GM23338 (cell line): ENCODE results near the gene PAIP2B.

Source experiments
- CREB1 ChIP-seq: fragments of 250-450 bp; sonication (Bioruptor Pico); IDR thresholded peaks from 2 replicates; pipeline ENCODE4 v1.5.0; 2020; ENCODE audit warnings: low read depth, mild to moderate bottlenecking, moderate library complexity
- ETS1 ChIP-seq: IDR thresholded peaks from 2 replicates; pipeline ENCODE4 v1.6.1; 2016; ENCODE audit warnings: antibody characterized with exemption
- EZH2 ChIP-seq: fragments of 200-600 bp; sonication (generic); IDR thresholded peaks from one replicate; pipeline ENCODE4 v1.8.0; 2017; ENCODE audit warnings: antibody characterized with exemption, mild to moderate bottlenecking, low read depth; ENCODE audit not compliant: unreplicated experiment
- EZH2phosphoT487 ChIP-seq: fragments of 200-600 bp; sonication (generic); IDR thresholded peaks from one replicate; pipeline ENCODE4 v1.8.1; 2018; ENCODE audit warnings: antibody characterized with exemption; ENCODE audit not compliant: unreplicated experiment
- JUNB ChIP-seq: IDR thresholded peaks from one replicate; pipeline ENCODE4 v1.6.1; 2016; ENCODE audit warnings: antibody characterized with exemption; ENCODE audit not compliant: unreplicated experiment
- NANOG ChIP-seq: IDR thresholded peaks from 2 replicates; pipeline ENCODE4 v1.6.1; 2016; ENCODE audit warnings: antibody characterized with exemption, borderline replicate concordance
- POLR2AphosphoS5 ChIP-seq: IDR thresholded peaks from 2 replicates; pipeline ENCODE4 v1.6.1; 2016; ENCODE audit warnings: antibody characterized with exemption, low read depth
- REST ChIP-seq: IDR thresholded peaks from one replicate; pipeline ENCODE4 v1.6.1; 2018; ENCODE audit warnings: antibody characterized with exemption; ENCODE audit not compliant: unreplicated experiment
- STAT1 ChIP-seq: IDR thresholded peaks from one replicate; pipeline ENCODE4 v1.6.1; 2016; ENCODE audit warnings: antibody characterized with exemption; ENCODE audit not compliant: unreplicated experiment
- ZNF114 ChIP-seq: fragments of 250-450 bp; sonication (Bioruptor Pico); IDR thresholded peaks from 2 replicates; pipeline ENCODE4 v1.5.0; 2020; ENCODE audit warnings: mild to moderate bottlenecking, moderate library complexity
- ZNF331 ChIP-seq: fragments of 250-450 bp; sonication (Bioruptor Pico); IDR thresholded peaks from 2 replicates; pipeline ENCODE4 v1.5.0; 2020; ENCODE audit warnings: low read depth, mild to moderate bottlenecking, moderate library complexity
- TF ChIP-seq, protein P1 (sequence below), 2 experiments: fragments of 200-600 bp in 1 of 2; sonication (generic) in 1 of 2; conservative IDR thresholded peaks; 2 replicates each; pipeline versions ENCODE4 v1.5.1 to v1.6.1; 2016 to 2017; ENCODE audit warnings: antibody characterized with exemption in 2 of 2, low read depth in 2 of 2, mild to moderate bottlenecking in 2 of 2, moderate library complexity in 1 of 2
- TF ChIP-seq, protein P2 (sequence below): fragments of 250-450 bp; sonication (Bioruptor Pico); IDR thresholded peaks from 2 replicates; pipeline ENCODE4 v1.5.0; 2020; ENCODE audit warnings: mild to moderate bottlenecking, moderate library complexity

- TF ChIP-seq POLR2AphosphoS5 = no peak
- TF ChIP-seq, protein P1, sequence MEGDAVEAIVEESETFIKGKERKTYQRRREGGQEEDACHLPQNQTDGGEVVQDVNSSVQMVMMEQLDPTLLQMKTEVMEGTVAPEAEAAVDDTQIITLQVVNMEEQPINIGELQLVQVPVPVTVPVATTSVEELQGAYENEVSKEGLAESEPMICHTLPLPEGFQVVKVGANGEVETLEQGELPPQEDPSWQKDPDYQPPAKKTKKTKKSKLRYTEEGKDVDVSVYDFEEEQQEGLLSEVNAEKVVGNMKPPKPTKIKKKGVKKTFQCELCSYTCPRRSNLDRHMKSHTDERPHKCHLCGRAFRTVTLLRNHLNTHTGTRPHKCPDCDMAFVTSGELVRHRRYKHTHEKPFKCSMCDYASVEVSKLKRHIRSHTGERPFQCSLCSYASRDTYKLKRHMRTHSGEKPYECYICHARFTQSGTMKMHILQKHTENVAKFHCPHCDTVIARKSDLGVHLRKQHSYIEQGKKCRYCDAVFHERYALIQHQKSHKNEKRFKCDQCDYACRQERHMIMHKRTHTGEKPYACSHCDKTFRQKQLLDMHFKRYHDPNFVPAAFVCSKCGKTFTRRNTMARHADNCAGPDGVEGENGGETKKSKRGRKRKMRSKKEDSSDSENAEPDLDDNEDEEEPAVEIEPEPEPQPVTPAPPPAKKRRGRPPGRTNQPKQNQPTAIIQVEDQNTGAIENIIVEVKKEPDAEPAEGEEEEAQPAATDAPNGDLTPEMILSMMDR (conservative IDR thresholded peaks at IDR 0.05; ENCODE audit: low read depth in 2 of 2) = no peak
- TF ChIP-seq CREB1 = no peak
- no peak for TF ChIP-seq REST
- no peak for TF ChIP-seq EZH2
- no peak for TF ChIP-seq JUNB
- TF ChIP-seq NANOG = no peak
- TF ChIP-seq ZNF331 (CRISPR knock-in tag) = no peak
- TF ChIP-seq EZH2phosphoT487 = no peak
- no peak for TF ChIP-seq ZNF114
- no peak for TF ChIP-seq ETS1
- TF ChIP-seq STAT1 = no peak
- TF ChIP-seq, protein P2, sequence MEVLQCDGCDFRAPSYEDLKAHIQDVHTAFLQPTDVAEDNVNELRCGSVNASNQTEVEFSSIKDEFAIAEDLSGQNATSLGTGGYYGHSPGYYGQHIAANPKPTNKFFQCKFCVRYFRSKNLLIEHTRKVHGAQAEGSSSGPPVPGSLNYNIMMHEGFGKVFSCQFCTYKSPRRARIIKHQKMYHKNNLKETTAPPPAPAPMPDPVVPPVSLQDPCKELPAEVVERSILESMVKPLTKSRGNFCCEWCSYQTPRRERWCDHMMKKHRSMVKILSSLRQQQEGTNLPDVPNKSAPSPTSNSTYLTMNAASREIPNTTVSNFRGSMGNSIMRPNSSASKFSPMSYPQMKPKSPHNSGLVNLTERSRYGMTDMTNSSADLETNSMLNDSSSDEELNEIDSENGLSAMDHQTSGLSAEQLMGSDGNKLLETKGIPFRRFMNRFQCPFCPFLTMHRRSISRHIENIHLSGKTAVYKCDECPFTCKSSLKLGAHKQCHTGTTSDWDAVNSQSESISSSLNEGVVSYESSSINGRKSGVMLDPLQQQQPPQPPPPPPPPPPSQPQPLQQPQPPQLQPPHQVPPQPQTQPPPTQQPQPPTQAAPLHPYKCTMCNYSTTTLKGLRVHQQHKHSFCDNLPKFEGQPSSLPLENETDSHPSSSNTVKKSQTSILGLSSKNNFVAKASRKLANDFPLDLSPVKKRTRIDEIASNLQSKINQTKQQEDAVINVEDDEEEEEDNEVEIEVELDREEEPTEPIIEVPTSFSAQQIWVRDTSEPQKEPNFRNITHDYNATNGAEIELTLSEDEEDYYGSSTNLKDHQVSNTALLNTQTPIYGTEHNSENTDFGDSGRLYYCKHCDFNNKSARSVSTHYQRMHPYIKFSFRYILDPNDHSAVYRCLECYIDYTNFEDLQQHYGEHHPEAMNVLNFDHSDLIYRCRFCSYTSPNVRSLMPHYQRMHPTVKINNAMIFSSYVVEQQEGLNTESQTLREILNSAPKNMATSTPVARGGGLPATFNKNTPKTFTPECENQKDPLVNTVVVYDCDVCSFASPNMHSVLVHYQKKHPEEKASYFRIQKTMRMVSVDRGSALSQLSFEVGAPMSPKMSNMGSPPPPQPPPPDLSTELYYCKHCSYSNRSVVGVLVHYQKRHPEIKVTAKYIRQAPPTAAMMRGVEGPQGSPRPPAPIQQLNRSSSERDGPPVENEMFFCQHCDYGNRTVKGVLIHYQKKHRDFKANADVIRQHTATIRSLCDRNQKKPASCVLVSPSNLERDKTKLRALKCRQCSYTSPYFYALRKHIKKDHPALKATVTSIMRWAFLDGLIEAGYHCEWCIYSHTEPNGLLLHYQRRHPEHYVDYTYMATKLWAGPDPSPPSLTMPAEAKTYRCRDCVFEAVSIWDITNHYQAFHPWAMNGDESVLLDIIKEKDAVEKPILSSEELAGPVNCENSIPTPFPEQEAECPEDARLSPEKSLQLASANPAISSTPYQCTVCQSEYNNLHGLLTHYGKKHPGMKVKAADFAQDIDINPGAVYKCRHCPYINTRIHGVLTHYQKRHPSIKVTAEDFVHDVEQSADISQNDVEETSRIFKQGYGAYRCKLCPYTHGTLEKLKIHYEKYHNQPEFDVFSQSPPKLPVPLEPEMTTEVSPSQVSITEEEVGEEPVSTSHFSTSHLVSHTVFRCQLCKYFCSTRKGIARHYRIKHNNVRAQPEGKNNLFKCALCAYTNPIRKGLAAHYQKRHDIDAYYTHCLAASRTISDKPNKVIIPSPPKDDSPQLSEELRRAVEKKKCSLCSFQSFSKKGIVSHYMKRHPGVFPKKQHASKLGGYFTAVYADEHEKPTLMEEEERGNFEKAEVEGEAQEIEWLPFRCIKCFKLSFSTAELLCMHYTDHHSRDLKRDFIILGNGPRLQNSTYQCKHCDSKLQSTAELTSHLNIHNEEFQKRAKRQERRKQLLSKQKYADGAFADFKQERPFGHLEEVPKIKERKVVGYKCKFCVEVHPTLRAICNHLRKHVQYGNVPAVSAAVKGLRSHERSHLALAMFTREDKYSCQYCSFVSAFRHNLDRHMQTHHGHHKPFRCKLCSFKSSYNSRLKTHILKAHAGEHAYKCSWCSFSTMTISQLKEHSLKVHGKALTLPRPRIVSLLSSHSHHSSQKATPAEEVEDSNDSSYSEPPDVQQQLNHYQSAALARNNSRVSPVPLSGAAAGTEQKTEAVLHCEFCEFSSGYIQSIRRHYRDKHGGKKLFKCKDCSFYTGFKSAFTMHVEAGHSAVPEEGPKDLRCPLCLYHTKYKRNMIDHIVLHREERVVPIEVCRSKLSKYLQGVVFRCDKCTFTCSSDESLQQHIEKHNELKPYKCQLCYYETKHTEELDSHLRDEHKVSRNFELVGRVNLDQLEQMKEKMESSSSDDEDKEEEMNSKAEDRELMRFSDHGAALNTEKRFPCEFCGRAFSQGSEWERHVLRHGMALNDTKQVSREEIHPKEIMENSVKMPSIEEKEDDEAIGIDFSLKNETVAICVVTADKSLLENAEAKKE = no peak
Measured at GRCh38 chr2:71156573-71156972, 70.3 kb downstream of the PAIP2B start.
